ENCODE data around the gene PLXNB1.
"Not testable (repeated sequence)": the region's sequence is repeated elsewhere in the genome, so short reads cannot be mapped to it uniquely, and the experiment has no call there.

The PLXNB1 gene

GRCh38 chr3:48465237-48465530 is 35.3 kb upstream of the PLXNB1 start:
- DNase-seq, result no peak

DNA sequence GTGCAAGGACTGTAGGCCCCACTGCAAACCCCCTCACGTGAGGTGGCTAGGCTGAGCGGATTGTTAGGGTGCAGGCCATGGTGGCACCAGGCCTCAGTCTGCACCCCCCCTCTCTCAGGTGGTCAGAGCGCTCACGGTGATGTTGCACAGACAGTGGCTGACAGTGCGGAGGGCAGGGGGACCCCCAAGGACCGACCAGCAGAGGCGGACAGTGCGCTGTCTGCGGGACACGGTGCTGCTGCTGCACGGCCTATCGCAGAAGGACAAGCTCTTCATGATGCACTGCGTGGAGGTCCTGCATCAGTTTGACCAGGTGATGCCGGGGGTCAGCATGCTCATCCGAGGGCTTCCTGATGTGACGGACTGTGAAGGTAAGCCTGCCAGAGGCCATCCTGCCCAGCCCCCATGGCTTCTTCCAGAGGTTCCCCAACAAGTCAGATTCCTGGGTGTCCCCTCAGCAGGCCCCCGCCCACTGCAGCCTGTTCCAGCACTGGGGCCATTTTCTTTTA is 34.9 kb upstream of the PLXNB1 start:
- no peak for DNase-seq

DNA sequence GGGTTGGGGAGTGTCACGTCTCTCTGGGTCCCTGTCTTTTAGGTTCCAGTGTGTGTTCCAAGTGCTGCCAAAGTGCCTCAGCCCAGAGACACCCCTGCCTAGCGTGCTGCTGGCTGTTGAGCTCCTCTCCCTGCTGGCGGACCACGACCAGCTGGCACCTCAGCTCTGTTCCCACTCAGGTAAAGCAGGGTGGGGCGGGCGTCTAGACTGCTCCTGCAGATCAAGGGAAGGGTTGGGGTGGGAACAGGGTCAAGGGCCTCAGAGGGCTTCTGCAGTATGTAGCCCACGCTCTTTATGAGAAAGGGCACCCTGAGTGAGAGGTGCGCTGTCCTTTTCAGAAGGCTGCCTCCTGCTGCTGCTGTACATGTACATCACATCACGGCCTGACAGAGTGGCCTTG is 33.8 kb upstream of the PLXNB1 start:
- DNase-seq, result no peak

DNA sequence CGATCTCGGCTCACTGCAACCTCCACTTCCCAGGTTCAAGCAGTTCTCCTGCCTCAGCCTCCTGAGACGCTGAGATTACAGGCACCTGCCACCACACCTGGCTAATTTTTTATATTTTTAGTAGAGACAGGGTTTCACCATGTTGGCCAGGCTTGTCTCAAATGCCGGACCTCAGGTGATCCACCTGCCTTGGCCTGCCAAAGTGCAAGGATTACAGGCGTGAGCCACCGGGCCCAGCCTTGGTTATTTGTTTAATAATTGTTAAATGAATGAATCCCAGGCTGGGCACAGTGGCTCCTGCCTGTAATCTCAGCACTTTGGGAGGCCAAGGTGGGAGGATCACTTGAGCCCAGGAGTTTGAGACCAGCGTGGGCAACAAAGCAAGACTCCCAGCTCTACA is 31.9 kb upstream of the PLXNB1 start:
- DNase-seq, result not testable (repeated sequence)

- DNase-seq, result no peak
Observed at GRCh38 chr3:48460517-48460902, 30.6 kb upstream of the PLXNB1 start.

GRCh38 chr3:48459773-48460516 is 30.1 kb upstream of the PLXNB1 start:
- DNase-seq, result no peak

DNA sequence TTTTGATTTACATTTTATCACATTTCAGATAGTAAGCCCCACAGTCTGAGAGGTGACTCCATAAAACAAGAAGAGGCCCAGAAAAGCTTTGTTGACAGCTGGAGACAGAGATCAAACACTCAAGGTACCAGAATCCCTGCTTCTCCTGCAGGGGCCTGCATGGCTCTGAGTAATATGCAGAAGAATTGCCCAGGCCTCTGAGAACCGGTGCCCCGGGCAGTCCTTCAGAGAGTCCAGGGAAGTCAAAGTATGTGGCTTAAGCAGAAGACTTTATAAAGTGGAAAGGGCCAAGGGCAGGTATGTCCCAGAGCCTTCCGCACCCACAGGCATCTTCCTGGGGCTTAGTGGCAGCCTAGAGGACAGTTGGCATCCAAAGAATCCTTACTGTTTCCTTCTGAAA is 29.4 kb upstream of the PLXNB1 start:
- DNase-seq, result no peak

- no peak for DNase-seq
Observed at GRCh38 chr3:48456456-48456855, 26.6 kb upstream of the PLXNB1 start.

DNA sequence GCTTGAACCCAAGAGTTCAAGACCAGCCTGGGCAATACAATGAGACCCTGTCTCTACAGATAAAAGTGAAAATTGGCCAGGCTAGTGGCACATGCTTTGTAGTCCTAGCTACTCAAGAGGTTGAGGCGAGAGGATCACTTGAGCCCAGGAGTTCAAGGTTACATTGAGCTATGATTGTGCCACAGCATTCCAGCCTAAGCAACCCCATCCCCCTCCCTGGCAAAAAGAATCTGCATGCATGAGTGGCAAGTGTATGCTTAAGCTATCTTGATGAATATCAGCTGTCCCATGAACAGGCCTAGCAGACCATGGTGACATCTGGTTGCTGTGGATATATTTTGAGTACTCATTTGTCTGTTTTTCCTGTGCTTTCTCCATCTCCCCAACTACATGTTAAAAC is 21.4 kb upstream of the PLXNB1 start:
- DNase-seq, result peak in 1 of 2 experiments; percentile 35

- DNase-seq, result peak; percentile 52 to 75
Observed at GRCh38 chr3:48446425-48447193, 16.7 kb upstream of the PLXNB1 start, which contains the start of gene ATRIP. TSS of gene ATRIP (plus strand) at chr3:48446737. CDS start at chr3:48446846, 109 bp downstream.

- no peak for DNase-seq
Observed at GRCh38 chr3:48446043-48446424, 16.1 kb upstream of the PLXNB1 start.

- no peak for DNase-seq
Observed at GRCh38 chr3:48445277-48445882, 15.5 kb upstream of the PLXNB1 start.

DNA sequence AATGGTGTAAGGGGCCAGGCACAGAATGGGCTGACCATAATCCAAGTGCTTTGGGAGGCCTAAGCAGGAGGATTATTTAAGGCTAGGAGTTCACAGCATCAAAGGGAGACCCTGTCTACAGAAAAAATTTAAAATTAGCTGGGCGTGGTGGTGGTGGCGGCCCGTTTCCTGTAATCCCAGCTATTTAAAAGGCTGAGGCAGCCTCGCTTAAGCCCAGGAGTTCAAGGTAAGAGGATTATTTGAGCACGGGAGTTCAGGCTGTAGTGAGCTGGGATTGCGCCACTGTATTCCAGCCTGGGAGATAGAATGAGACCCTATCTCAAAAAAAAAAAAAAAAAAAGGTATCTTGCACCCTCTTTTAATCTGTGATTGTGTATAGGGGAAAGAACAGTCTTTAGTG is 12.1 kb upstream of the PLXNB1 start:
- no peak for DNase-seq

DNA sequence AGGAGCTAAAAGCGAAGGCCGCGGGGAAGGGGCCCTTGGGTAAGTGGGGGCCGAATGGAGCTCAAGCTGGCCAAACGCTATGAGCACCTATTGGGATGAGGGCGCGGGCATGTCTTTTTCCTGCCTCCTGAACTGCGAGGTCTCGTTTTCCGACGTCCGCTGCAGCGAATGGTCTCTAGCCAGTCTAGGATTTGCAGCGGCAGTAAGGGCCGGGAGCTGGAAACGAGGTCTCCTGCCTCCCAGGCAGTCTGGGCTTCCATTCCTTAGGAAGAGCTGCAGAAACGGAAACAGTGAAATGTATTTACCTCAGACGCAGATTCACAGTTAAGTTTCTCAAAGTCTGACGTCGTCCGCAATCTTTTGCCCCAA is 10.7 kb upstream of the PLXNB1 start:
- no peak for DNase-seq

GRCh38 chr3:48439820-48440589 is 10.1 kb upstream of the PLXNB1 start, which contains the start of the genes CCDC51 and TMA7:
TSS of gene CCDC51 (minus strand) at chr3:48440119. CDS start at chr3:48435128, 4,991 bp downstream.
TSS of gene TMA7 (plus strand) at chr3:48440257. CDS start at chr3:48440297, 40 bp downstream.
- DNase-seq, result peak; percentile 94 to 96

DNA sequence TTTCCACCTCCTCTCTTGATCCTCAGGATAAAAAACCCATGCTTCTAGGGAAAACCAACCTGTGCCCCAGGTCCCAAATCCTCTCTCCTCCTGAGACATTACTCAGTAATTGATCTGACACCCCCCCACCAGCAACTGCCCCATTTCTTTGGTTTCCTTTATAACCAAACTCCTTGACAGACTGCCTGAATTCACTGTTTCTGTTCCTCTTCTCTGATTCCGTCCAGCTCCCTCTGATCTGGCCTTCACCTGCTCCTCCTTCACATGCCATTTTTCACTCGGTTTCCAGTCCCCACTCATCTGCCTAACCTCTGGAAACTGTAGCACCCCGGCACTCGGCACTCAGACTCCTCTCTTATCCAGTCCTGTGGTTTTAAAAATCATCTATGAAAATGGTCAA is 7.9 kb upstream of the PLXNB1 start:
- DNase-seq, result no peak

DNA sequence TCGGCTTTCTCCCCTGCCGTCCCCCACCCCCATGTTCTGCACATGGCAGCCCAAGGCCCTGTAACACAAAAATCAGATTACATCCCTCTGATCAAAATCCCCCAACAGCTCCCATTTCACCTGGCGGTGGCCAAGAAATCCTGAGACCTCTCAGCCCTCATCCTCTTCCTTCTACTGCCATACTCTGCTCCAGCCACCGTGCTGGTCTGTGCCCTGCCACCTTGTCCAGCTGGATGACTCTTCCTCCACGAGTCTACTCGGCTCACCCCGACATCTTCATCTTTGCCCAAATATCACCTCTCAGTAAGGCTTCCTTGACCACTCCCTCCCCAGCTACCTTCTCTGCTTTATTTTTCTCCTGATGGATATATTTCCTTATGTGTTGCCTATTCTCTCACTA is 7.0 kb upstream of the PLXNB1 start:
- no peak for DNase-seq

- DNase-seq, result no peak
Observed at GRCh38 chr3:48436477-48436787, 6.5 kb upstream of the PLXNB1 start.

DNA sequence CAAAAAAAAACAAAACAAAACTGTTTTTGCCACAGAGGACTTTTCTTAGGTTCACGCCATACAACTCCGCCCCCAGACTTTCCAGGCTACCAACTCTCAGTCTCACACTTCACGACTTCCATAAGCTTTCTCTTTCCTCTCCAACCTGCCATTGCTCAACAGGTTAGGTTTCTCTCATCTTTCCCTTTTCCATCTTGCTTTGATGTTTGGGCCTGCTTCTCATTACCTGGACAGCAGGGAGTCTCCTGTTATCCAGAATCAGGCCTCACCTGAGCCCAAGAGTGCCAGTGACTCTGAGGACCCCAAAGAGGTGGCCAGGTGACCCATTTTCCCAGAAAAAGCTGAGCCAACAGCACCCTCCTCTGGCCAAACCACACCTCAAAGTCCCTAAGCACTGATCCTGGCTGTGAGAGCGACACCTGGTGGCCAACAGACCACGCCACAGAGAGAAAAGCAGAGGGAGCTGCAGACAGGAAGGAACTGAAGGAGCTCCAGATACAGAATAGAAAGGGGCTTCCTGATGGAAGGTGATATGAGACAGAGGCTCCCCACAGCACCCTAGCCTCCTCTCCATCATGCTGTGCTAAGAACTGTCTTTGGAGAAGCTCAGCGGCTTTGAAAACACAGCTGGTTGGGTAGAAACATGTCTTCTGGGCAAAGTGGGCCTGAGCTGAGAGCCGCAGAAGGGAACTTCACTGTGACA is 6.0 kb upstream of the PLXNB1 start:
- peak; percentile 56 to 76 for DNase-seq

DNA sequence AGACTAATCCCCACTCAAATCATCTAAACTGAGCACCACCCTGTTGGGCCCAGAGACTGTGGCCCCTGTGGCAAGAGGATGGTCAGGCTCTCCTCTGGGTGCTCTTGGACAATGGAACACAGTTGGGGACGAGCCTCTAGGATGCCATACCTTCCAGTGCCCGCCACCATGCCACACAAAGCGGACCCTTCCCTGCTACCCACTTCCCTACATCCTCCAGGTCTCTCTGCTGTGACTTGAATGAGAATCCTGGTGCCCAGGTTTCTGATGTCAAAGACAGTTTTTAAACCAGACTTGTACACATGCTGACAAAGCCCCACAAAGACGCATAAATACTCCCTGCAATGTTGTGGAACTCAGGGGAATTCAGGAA is 5.3 kb upstream of the PLXNB1 start:
- DNase-seq, result no peak

DNA sequence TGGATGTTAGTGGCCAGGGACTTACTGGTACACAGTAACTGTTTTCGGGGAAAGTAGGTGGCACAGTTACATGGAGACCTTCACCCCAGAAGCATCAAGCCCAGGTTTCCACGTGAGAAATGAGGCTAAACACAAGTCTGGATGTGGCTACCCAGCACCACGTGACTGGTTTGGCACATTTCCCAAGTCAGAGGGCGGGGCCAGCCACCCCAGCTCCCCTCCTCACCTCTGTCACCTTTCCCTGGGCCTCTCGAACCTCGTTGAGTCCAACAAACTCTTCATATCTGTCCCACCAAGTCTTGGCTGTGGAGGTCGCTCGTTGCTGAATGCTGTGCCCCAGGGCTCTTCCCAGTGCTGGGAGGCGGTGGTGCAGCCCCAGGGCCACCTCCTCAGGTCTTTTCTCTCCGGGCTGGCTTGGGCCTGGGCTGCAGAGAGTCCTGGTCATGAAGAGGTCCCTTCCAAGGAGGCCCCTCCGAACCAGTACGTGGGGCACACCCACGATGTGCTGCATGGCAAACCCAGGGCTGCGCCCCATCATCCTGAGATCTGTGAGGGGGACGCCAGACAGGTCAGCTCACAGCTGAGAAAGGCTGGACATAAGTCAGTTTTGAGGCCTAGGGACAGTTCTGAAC is 4.8 kb upstream of the PLXNB1 start:
- DNase-seq, result no peak

GRCh38 chr3:48433472-48434118 is 3.7 kb upstream of the PLXNB1 start:
- DNase-seq, result no peak

Data from NCI-H524 (cell line).